Ovary (tissue), 9 donors: ENCODE measurements around the gene SEMA5A. TPM values are rescaled to one million over a fixed set of nuclear protein-coding genes. Genes with fewer than 3 reads are reported as not detected.

Source experiments
- DNase-seq, 5 donors: peaks; one replicate each; pipeline ENCODE4 v3.0.0-alpha.2; 2019 to 2020
- H3K27ac ChIP-seq, 2 donors: fragments of 200-600 bp; one replicate each; pipeline versions ENCODE4 v1.5.1 to v1.8.0; 2019 to 2022
- H3K27me3 ChIP-seq: fragments of 200-600 bp; one replicate; pipeline ENCODE4 v1.8.0; 2022
- H3K36me3 ChIP-seq: fragments of 200-600 bp; sonication (generic); one replicate; pipeline ENCODE4 v1.5.1; 2019
- H3K4me1 ChIP-seq: one replicate; pipeline ENCODE4 v1.8.1; 2013; ENCODE audit warnings: mild to moderate bottlenecking, moderate library complexity; ENCODE audit not compliant: insufficient read depth
- H3K4me3 ChIP-seq: fragments of 200-600 bp; sonication (generic); one replicate; pipeline ENCODE4 v1.5.1; 2017
- H3K9me3 ChIP-seq, 2 donors: fragments of 200-600 bp in 1 of 2; sonication (generic) in 1 of 2; one replicate each; pipeline versions ENCODE4 v1.5.1 to v1.8.1; 2013 to 2019; ENCODE audit warnings: mild to moderate bottlenecking in 1 of 2, moderate library complexity in 1 of 2
- EP300 ChIP-seq: sonication (generic); formaldehyde crosslinking; IDR thresholded peaks from one replicate; pipeline ENCODE4 v1.6.1; 2017; ENCODE audit warnings: antibody characterized with exemption
- POLR2A ChIP-seq: fragments of 450-650 bp; IDR thresholded peaks from one replicate; pipeline ENCODE4 v1.6.1; 2017; ENCODE audit warnings: antibody characterized with exemption, mild to moderate bottlenecking, moderate library complexity
- WGBS, 3 donors: extraction: QIAGEN DNeasy Blood & Tissue Kit in 1 of 3; methylation state at CpG; one replicate each; pipeline versions ENCODE4 v1.1.5 to v1.1.7; 2013 to 2017; 5-methylcytosine and 5-hydroxymethylcytosine counted together
- intact Hi-C, 4 donors: fragments of 100-400 bp; cut with DNase I; formaldehyde crosslinking; loops; one replicate each; pipeline versions ENCODE4 v1.11.0 to v1.15.1; 2022 to 2023
- polyA plus RNA-seq, 2 donors: library from polyadenylated mRNA; stranded (reverse); fragments of 200-250 nt in 1 of 2; fragments of 350-450 nt in 1 of 2; fragmentation: Illumina TruSeq in 1 of 2; extraction: RNeasy Lipid Tissue Mini Kit (QIAGEN cat#74804) in 1 of 2; gene quantifications; one replicate each; pipeline ENCODE4 v1.2.3, GENCODE V29; 2013 to 2014
- total RNA-seq, 7 donors: library from RNA; depleted of rRNA in 2 of 7; stranded (reverse); fragments of >200 nt in 2 of 7; fragmentation: NEBNext Ultra II Directional in 3 of 7; extraction: Animal tissue kit (Norgen Biotek cat#: 25700) in 3 of 7; gene quantifications; one replicate each; pipeline versions ENCODE4 v1.1.0 to v1.2.4, GENCODE V29; 2016 to 2023
- TF ChIP-seq, protein P1 (sequence below), 3 donors: fragments of 450-650 bp in 2 of 3; fragments of 200-600 bp in 1 of 3; IDR thresholded peaks; one replicate each; pipeline versions ENCODE4 v1.5.1 to v1.8.0; 2016 to 2022; ENCODE audit warnings: antibody characterized with exemption in 3 of 3, mild to moderate bottlenecking in 1 of 3
- donor health status: DM: no; HTN: no; CAD: no; lungs with moderate emphysema.
- donor health status: DM: no; HTN: no; CAD: no.
- donor health status: Bipolar disorder and iron deficiency.
- donor health status: DM: yes; HTN: yes; CAD: no.
- donor health status: DM: no; HTN: no; CAD: no.
- donor health status: DM: yes; HTN: yes; CAD: no.

The SEMA5A gene
- total and polyA plus RNA-seq, 9 donors = 2.0 to 6.6 (median 4.3) TPM

DNA sequence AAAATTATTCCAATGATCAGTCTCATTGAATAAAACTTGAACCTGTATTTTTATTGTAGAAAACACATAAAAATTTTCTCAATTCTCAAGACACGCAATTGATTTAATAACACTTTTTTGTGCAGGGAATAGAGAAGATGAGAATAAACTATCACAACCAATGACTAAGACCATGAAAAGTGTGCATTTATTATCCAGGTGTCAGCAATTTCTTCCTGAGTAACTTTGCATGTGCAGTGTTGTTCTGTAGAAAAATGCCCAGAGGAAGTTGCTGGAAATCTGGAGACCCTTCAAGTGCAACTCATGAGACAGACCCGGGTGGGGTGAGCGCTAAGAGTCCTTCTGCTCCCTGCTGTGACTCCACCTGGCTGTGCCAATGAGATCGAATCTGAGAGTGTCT is 405.7 kb downstream of the SEMA5A start:
- no peak for TF ChIP-seq POLR2A
- intact Hi-C loops = no loop called here
- WGBS, 3 donors = 79 to 87% (median 83%) methylated on average over 4 of the region's 4 CpGs

DNA sequence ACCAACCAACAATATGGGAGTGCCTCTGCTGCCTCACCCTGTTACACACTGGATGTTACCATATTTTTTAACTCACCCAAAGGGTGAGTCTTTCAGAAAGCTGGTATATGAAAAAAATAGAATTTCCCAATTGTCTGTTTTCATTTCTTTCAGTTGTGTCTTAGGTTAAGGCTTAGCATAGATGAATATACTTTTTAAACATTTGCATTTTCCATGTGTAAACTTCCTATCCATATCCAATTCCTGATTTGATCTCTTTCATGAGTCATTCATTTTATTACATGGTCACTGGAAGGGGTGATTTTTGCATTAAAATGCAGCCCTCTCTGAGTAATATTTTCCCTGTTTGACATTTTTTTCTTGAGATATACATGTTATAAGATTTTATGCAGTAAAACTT is 406.5 kb downstream of the SEMA5A start:
- intact Hi-C loops = no loop called here
- H3K9me3 ChIP-seq = no peaks in the 10 kb centered on the region

More for the DNA sequence above, 405.7 kb downstream of the SEMA5A start:
- no peak overlapping the region for H3K27ac ChIP-seq
- H3K36me3 ChIP-seq = no peaks in the 10 kb centered on the region
- no peaks in the 10 kb centered on the region for H3K9me3 ChIP-seq
- no peaks in the 10 kb centered on the region for H3K27me3 ChIP-seq
- no peak overlapping the region for H3K4me3 ChIP-seq
- no peak for DNase-seq
- no peaks in the 10 kb centered on the region for H3K4me1 ChIP-seq

DNA sequence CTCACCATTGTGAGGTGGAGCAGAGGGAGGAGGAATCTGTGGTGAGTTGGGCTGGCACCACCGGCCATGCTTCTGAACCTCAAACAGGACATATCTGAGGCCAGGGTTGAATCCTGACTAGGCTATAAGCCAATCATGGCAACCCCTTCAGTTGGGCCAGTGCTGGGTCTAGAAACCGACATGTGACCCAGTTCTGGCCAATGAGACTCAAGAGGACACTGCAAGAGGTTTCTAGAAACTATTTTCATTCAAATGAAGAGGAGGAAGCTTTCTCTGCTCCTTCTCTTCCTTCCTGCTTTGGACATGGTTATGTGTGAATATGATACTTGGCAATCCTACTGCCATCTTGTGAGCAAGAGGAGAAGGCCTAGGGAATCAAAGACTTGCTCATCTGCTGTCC is 417.7 kb downstream of the SEMA5A start:
- Histone ChIP-seq H3K27me3 (no peaks in the 10 kb centered on the region), H3K4me3 (no peak overlapping the region), H3K4me1 (no peaks in the 10 kb centered on the region), H3K9me3 (no peaks in the 10 kb centered on the region), H3K36me3 (no peaks in the 10 kb centered on the region), H3K27ac (no peak overlapping the region)
- DNase-seq = no peak
- intact Hi-C loops = no loop called here
- 94 to 98% (median 97%) methylated on average over 2 of the region's 2 CpGs for WGBS, 3 donors
- TF ChIP-seq POLR2A = no peak
- TF ChIP-seq, protein P1, sequence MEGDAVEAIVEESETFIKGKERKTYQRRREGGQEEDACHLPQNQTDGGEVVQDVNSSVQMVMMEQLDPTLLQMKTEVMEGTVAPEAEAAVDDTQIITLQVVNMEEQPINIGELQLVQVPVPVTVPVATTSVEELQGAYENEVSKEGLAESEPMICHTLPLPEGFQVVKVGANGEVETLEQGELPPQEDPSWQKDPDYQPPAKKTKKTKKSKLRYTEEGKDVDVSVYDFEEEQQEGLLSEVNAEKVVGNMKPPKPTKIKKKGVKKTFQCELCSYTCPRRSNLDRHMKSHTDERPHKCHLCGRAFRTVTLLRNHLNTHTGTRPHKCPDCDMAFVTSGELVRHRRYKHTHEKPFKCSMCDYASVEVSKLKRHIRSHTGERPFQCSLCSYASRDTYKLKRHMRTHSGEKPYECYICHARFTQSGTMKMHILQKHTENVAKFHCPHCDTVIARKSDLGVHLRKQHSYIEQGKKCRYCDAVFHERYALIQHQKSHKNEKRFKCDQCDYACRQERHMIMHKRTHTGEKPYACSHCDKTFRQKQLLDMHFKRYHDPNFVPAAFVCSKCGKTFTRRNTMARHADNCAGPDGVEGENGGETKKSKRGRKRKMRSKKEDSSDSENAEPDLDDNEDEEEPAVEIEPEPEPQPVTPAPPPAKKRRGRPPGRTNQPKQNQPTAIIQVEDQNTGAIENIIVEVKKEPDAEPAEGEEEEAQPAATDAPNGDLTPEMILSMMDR (IDR thresholded peaks at IDR 0.05) = no peak
- no peak for TF ChIP-seq EP300

More for the DNA sequence above, 406.5 kb downstream of the SEMA5A start:
- Histone ChIP-seq H3K36me3 (no peaks in the 10 kb centered on the region), H3K4me1 (no peaks in the 10 kb centered on the region), H3K4me3 (no peak overlapping the region), H3K27ac (no peak overlapping the region), H3K27me3 (no peaks in the 10 kb centered on the region)
- TF ChIP-seq, protein P1 (IDR thresholded peaks at IDR 0.05) = no peak
- TF ChIP-seq POLR2A (no peak), EP300 (no peak)
- no peak for DNase-seq

DNA sequence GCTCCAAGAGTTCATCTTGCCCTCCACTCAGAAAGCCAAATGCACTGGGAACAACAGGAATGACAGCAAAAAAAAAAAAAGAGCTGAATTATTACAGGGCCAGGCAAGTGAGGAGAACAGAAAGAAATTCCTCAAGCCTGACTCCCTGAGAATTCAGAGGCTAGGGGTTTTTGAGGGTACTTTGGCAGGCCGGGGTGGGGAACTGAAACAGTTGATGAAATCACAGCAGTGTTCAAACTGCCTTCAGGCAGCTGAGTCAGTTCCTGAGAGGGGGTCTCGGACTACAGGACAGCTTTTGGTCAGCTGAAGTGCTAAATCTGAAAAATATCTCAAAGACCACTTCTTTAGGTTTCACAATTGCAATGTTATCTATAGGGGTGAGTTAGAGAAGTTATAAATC is 419.4 kb downstream of the SEMA5A start:
- WGBS, 3 donors = 70 to 77% (median 77%) methylated on average over 2 of the region's 2 CpGs
- no peaks in the 10 kb centered on the region for H3K36me3 ChIP-seq
- no peak for TF ChIP-seq POLR2A
- TF ChIP-seq EP300 = no peak
- TF ChIP-seq, protein P1 (IDR thresholded peaks at IDR 0.05) = no peak
- no peak overlapping the region for H3K4me3 ChIP-seq
- intact Hi-C loops = no loop called here
- no peaks in the 10 kb centered on the region for H3K27me3 ChIP-seq
- no peaks in the 10 kb centered on the region for H3K9me3 ChIP-seq
- H3K4me1 ChIP-seq = no peaks in the 10 kb centered on the region
- no peak for DNase-seq
- H3K27ac ChIP-seq = no peak overlapping the region

DNA sequence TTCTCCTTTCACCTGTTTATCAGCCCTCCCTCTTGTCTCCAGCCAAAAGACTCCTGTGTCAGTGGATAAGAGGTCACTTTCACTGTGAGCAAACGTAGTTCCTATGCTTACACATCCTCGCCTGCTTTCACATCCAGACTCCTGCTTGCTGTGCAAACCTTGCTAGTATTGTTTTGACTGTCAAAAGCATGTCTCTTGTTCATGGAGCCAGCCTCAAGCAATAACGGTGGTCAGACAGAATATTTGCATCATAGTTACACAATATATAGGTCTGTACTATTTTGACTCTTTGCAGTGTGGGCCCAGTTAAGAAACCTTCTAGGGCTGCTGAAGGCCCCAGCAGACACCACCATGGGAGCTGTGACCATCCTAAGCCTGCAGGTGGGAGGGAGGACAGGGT is 420.0 kb downstream of the SEMA5A start:
- DNase-seq = no peak
- H3K36me3 ChIP-seq = no peaks in the 10 kb centered on the region
- TF ChIP-seq EP300 (no peak), POLR2A (no peak)
- TF ChIP-seq, protein P1 (IDR thresholded peaks at IDR 0.05) = no peak
- no peak overlapping the region for H3K4me3 ChIP-seq
- WGBS, 3 donors = 75 to 85% (median 77%) methylated on average over 3 of the region's 3 CpGs
- H3K27ac ChIP-seq = no peak overlapping the region
- no peaks in the 10 kb centered on the region for H3K9me3 ChIP-seq
- H3K27me3 ChIP-seq = no peaks in the 10 kb centered on the region
- intact Hi-C loops = no loop called here
- no peaks in the 10 kb centered on the region for H3K4me1 ChIP-seq
